K562 (cell line): ENCODE results near the gene RNASEH2A. TPM values are rescaled to one million over a fixed set of nuclear protein-coding genes. Genes with fewer than 3 reads are reported as not detected.

Source experiments
- ATAC-seq: fragments of 200-7000 bp; cut with Tn5 transposase; 3 replicates; pipeline ENCODE4 v1.9.1; 2020; ENCODE audit warnings: moderate library complexity
- BruUV-seq: library from RNA; stranded (reverse); fragments of 400-500 nt; replicated peaks from 2 replicates; lab custom pipeline; 2021; lab: Mats Ljungman, UMichigan
- CTCF ChIA-PET: fragments of 300-600 bp; formaldehyde crosslinking; extraction: SDS; loops from one replicate; lab custom pipeline; 2021; ENCODE audit warnings: low intra/inter-chr PET ratio; lab: Yijun Ruan, JAX
- POLR2A ChIA-PET: fragments of 300-600, 350-650 bp; sonication (Branson Sonifier 250); formaldehyde crosslinking; extraction: SDS; loops from one replicate; lab custom pipeline; 2021; ENCODE audit warnings: antibody characterized with exemption, inconsistent platforms; lab: Yijun Ruan, JAX
- DNase-seq, 4 experiments: peaks; one replicate each; pipeline versions ENCODE4 v3.0.0 to v3.0.0-alpha.2; 2011 to 2018; ENCODE audit warnings: low spot score in 3 of 4, mixed read lengths in 3 of 4; ENCODE audit errors: extremely low read depth in 1 of 4
- FAIRE-seq: peaks from 2 replicates; lab custom pipeline; 2011; peaks lifted over from hg19 to GRCh38; lab: Jason Lieb, UNC
- H2AFZ ChIP-seq: 2 replicates; pipeline ENCODE4 v1.6.0; 2011; ENCODE audit warnings: low read depth, low read length, control low read depth, inconsistent platforms
- H3K27ac ChIP-seq: fragments of 200-600 bp; 3 replicates; pipeline ENCODE4 v1.8.0; 2011; ENCODE audit warnings: low read depth, mild to moderate bottlenecking, control low read depth, inconsistent platforms, low read length, moderate library complexity, mixed read lengths; ENCODE audit errors: extremely low read depth
- H3K27me3 ChIP-seq, 2 experiments: fragments of 300-600 bp in 1 of 2; 2 replicates in 1 of 2; 3 replicates in 1 of 2; pipeline versions ENCODE4 v1.6.0 to v1.8.0; 2011; ENCODE audit warnings: inconsistent platforms in 2 of 2, low read length in 2 of 2, mild to moderate bottlenecking in 1 of 2, mixed read lengths in 1 of 2, moderate library complexity in 1 of 2; ENCODE audit not compliant: control insufficient read depth in 2 of 2, insufficient read depth in 2 of 2
- H3K36me3 ChIP-seq: fragments of 300-600 bp; 3 replicates; pipeline ENCODE4 v1.8.0; 2011; ENCODE audit warnings: mild to moderate bottlenecking, low read length, inconsistent platforms; ENCODE audit not compliant: control insufficient read depth, insufficient read depth
- H3K4me1 ChIP-seq, 2 experiments: fragments of 200-600 bp in 1 of 2; replicated peaks in 1 of 2; 2 replicates in 1 of 2; 3 replicates in 1 of 2; pipeline versions ENCODE4 v1.5.1 to v1.8.0; 2011; ENCODE audit warnings: inconsistent platforms in 2 of 2, low read length in 2 of 2, mild to moderate bottlenecking in 1 of 2, mixed read lengths in 1 of 2, moderate library complexity in 1 of 2; ENCODE audit not compliant: control insufficient read depth in 2 of 2, insufficient read depth in 2 of 2
- H3K4me2 ChIP-seq: 2 replicates; pipeline ENCODE4 v1.6.1; 2011; ENCODE audit warnings: low read length, control low read depth, inconsistent platforms, mixed read lengths; ENCODE audit not compliant: insufficient read depth
- H3K4me3 ChIP-seq: fragments of 200-600 bp; sonication (generic), shearing (Covaris generic); 2 replicates; pipeline ENCODE4 v1.5.1; 2016; ENCODE audit warnings: control low read depth, inconsistent platforms
- H3K79me2 ChIP-seq: fragments of 200-600 bp; 3 replicates; pipeline ENCODE4 v1.8.0; 2011; ENCODE audit warnings: low read length, inconsistent platforms; ENCODE audit not compliant: control insufficient read depth, insufficient read depth
- H3K9ac ChIP-seq, 2 experiments: 2 replicates each; pipeline versions ENCODE4 v1.6.0 to v1.6.1; 2011; ENCODE audit warnings: low read depth in 2 of 2, low read length in 2 of 2, control low read depth in 1 of 2, inconsistent platforms in 1 of 2, mild to moderate bottlenecking in 1 of 2, mixed read lengths in 1 of 2; ENCODE audit not compliant: insufficient read depth in 1 of 2
- H3K9me1 ChIP-seq: one replicate; pipeline ENCODE4 v1.6.0; 2011; ENCODE audit warnings: inconsistent platforms, mild to moderate bottlenecking, low read length, moderate library complexity; ENCODE audit not compliant: control insufficient read depth, insufficient read depth
- H3K9me3 ChIP-seq: replicated peaks from 2 replicates; pipeline ENCODE4 v1.5.1; 2011; ENCODE audit warnings: low read depth, low read length, inconsistent platforms; ENCODE audit not compliant: control insufficient read depth, insufficient read depth
- H4K20me1 ChIP-seq: replicated peaks from 2 replicates; pipeline ENCODE4 v1.6.1; 2011; ENCODE audit warnings: low read length, inconsistent platforms, mixed read lengths; ENCODE audit not compliant: control insufficient read depth, insufficient read depth
- CC2D1A ChIP-seq: fragments of 450-650 bp; IDR thresholded peaks from 2 replicates; pipeline ENCODE4 v1.6.1; 2017; ENCODE audit warnings: mild to moderate bottlenecking
- CREB3L1 ChIP-seq: fragments of 450-650 bp; IDR thresholded peaks from 2 replicates; pipeline ENCODE4 v1.6.1; 2014; ENCODE audit warnings: low read depth, mild to moderate bottlenecking, moderate library complexity, borderline replicate concordance
- FOXO4 ChIP-seq: fragments of 450-650 bp; formaldehyde crosslinking; IDR thresholded peaks from 2 replicates; pipeline ENCODE4 v1.4.0; 2020; ENCODE audit warnings: mild to moderate bottlenecking, moderate library complexity
- JUND ChIP-seq, 2 experiments: IDR thresholded peaks; 2 replicates in 1 of 2; 3 replicates in 1 of 2; pipeline ENCODE4 v1.6.1; 2011; ENCODE audit warnings: borderline replicate concordance in 2 of 2, low read depth in 2 of 2, low read length in 2 of 2, improper control_type of control experiment in 1 of 2, missing biosample characterization in 1 of 2, missing genetic modification characterization in 1 of 2, missing genetic modification reagents in 1 of 2
- KDM5B ChIP-seq: fragments of 200-600 bp; sonication (generic); IDR thresholded peaks from 2 replicates; pipeline ENCODE4 v1.6.1; 2012; ENCODE audit warnings: low read depth, mild to moderate bottlenecking, moderate library complexity, low read length, control low read depth, inconsistent platforms; ENCODE audit not compliant: insufficient replicate concordance
- RBBP5 ChIP-seq: fragments of 200-600 bp; sonication (generic); IDR thresholded peaks from 2 replicates; pipeline ENCODE4 v1.6.1; 2012; ENCODE audit warnings: borderline replicate concordance, mild to moderate bottlenecking, low read length, control low read depth, inconsistent platforms; ENCODE audit not compliant: insufficient read depth, poor library complexity, severe bottlenecking
- SIN3A ChIP-seq, 2 experiments: fragments of 150-350 bp in 1 of 2; IDR thresholded peaks; 2 replicates each; pipeline ENCODE4 v1.6.1; 2011 to 2016; ENCODE audit warnings: borderline replicate concordance in 2 of 2, low read depth in 2 of 2, low read length in 2 of 2, mild to moderate bottlenecking in 2 of 2, moderate library complexity in 2 of 2; ENCODE audit not compliant: control insufficient read depth in 1 of 2
- SRSF1 ChIP-seq: fragments of 200-400 bp; formaldehyde crosslinking; IDR thresholded peaks from 2 replicates; pipeline ENCODE4 v1.6.1; 2017; ENCODE audit warnings: mild to moderate bottlenecking, low read depth, low read length, moderate library complexity
- TFE3 ChIP-seq: fragments of 450-650 bp; formaldehyde crosslinking; IDR thresholded peaks from 2 replicates; pipeline ENCODE4 v1.4.0; 2020; ENCODE audit warnings: mild to moderate bottlenecking, mixed read lengths
- TRIM24 ChIP-seq, 2 experiments: fragments of 450-650 bp; IDR thresholded peaks; 2 replicates each; pipeline ENCODE4 v1.6.1; 2016
- ZBTB9 ChIP-seq: fragments of 450-650 bp; formaldehyde crosslinking; IDR thresholded peaks from 2 replicates; pipeline ENCODE4 v1.4.0; 2020; ENCODE audit warnings: mild to moderate bottlenecking, moderate library complexity
- WGBS: fragments of 100-300 bp; shearing (Covaris generic); methylation state at CpG from one replicate; pipeline ENCODE4 v1.1.6; 2016; ENCODE audit warnings: low coverage, mixed read lengths; ENCODE audit not compliant: insufficient coverage; ENCODE audit errors: missing lambda C conversion rate; 5-methylcytosine and 5-hydroxymethylcytosine counted together
- in situ Hi-C: fragments of 300-500 bp; cut with MboI; formaldehyde crosslinking; loops from 4 replicates; pipeline ENCODE4 v1.15.0; 2018; ENCODE audit warnings: inconsistent platforms, mixed read lengths
- intact Hi-C: fragments of 100-400 bp; cut with micrococcal nuclease; formaldehyde crosslinking; loops from 2 replicates; pipeline ENCODE4 v1.14.2; 2022
- polyA plus RNA-seq, 8 experiments: library from polyadenylated mRNA; depleted of rRNA in 4 of 8; stranded (reverse) in 5 of 8; unstranded in 3 of 8; fragments of >200 nt; fragmentation: Nextera tagmentation in 2 of 8; fragmentation: Illumina TruSeq in 1 of 8; extraction: Ambion mirVana in 2 of 8; extraction: Trizol in 1 of 8; gene quantifications; 2 replicates each; pipeline versions ENCODE4 v1.2.1 to v1.2.3, GENCODE V29; 2011 to 2014; ENCODE audit warnings: inconsistent platforms in 1 of 8, missing spikeins in 1 of 8
- total RNA-seq, 7 experiments: library from RNA; depleted of rRNA in 6 of 7; stranded (reverse); fragments of >200 nt in 6 of 7; fragmentation: Illumina TruSeq in 2 of 7; extraction: Trizol in 2 of 7; gene quantifications; 2 replicates each; pipeline versions ENCODE4 v1.2.1 to v1.2.3, GENCODE V29; 2011 to 2021; ENCODE audit warnings: low replicate concordance in 1 of 7

The RNASEH2A gene
- total and polyA plus RNA-seq, 9 of the 15 experiments (the other 6 are each of a cell fraction or from before 2014, with no cell fraction given) = 22.3 to 78.0 (median 61.7) TPM

- DNase-seq (peak in 3 of 4 experiments; percentile 32 to 71 (median 70)), ATAC-seq (no peak), FAIRE-seq (no peak)
- Histone ChIP-seq H3K9ac (peak within 1 kb of the TSS; percentile 70 to 96), H3K27me3 (no peaks in the 10 kb centered on the region), H3K9me3 (no peaks in the 10 kb centered on the region), H3K79me2 (peaks cover 6% of the 10 kb centered on the region; the same call in 1 of the 3 replicates), H3K36me3 (no peaks in the 10 kb centered on the region), H2AFZ (peak within 1 kb of the TSS; percentile 91), H3K27ac (peak within 1 kb of the TSS; percentile 52; the same call in 2 of the 3 replicates), H3K9me1 (no peaks in the 10 kb centered on the region), H4K20me1 (no peaks in the 10 kb centered on the region), H3K4me3 (peak within 1 kb of the TSS; percentile 67), H3K4me1 (peaks cover 18 to 55% of the 10 kb centered on the region in 2 experiments; a peak in 4 of 5 replicates), H3K4me2 (peak within 1 kb of the TSS; percentile 91)
- intact Hi-C loops = loop anchor here (5.0 kb wide), 1 partner anchor 67 kb away; no protein-coding TSS in a partner anchor
- POLR2A ChIA-PET = interaction anchor here (0.6 to 1.7 kb wide), 4 partner anchors 38 to 540 kb away, joined by 3 to 5 read pairs (median 4); partner anchors contain the start of gene GET3
- WGBS = 20% methylated on average over 40 of the region's 58 CpGs
- CTCF ChIA-PET = interaction anchor here (0.5 to 4.1 kb wide), 5 partner anchors 12 to 73 kb away, joined by 3 to 30 read pairs (median 6); partner anchors contain the start of gene MAST1
- no TSS peak for BruUV-seq
- in situ Hi-C loops = no loop called here
- TF ChIP-seq RBBP5 (peak; percentile 29), CREB3L1 (no peak), SIN3A (IDR thresholded peaks at IDR 0.05; ENCODE audit: borderline replicate concordance in 2 of 2, control insufficient read depth in 1 of 2, low read depth in 2 of 2, low read length in 2 of 2) (no peak; a peak in 1 of 4 replicates), KDM5B (peak; percentile 55), SRSF1 (no peak), CC2D1A (no peak), TFE3 (CRISPR knock-in tag) (peak; percentile 79), FOXO4 (CRISPR knock-in tag) (0 out of 2 replicates have a peak, but pooled peaks have one; percentile 34), TRIM24 (IDR thresholded peaks at IDR 0.05) (no peak), ZBTB9 (0 out of 2 replicates have a peak, but pooled peaks have one; percentile 21), JUND (IDR thresholded peaks at IDR 0.05; ENCODE audit: borderline replicate concordance, low read depth, low read length) (no peak), JUND (tag; IDR thresholded peaks at IDR 0.05; ENCODE audit: borderline replicate concordance, low read depth, low read length) (no peak)
Observed at GRCh38 chr19:12774588-12775555, 31.5 kb upstream of the RNASEH2A start, which contains the start of gene HOOK2. HOOK2 (minus strand) TSS chr19:12775552; CDS start chr19:12775449, 103 bp downstream.
